Activated T-cell treated with anti-CD3 and anti-CD28 coated beads, Interleukin-2, amount 50 U/mL, for 1 hour (primary cell): Measurements from ENCODE around the gene UACA.
A peak's percentile ranks its signal among the peaks of the same experiment; 100 is the strongest.

Source experiments
- DNase-seq: peaks from one replicate; pipeline ENCODE4 v3.0.0-alpha.2; 2020

Gene UACA

GRCh38 chr15:70786996-70787395 lies 23.6 kb upstream of the UACA start:
- no peak for DNase-seq

DNA sequence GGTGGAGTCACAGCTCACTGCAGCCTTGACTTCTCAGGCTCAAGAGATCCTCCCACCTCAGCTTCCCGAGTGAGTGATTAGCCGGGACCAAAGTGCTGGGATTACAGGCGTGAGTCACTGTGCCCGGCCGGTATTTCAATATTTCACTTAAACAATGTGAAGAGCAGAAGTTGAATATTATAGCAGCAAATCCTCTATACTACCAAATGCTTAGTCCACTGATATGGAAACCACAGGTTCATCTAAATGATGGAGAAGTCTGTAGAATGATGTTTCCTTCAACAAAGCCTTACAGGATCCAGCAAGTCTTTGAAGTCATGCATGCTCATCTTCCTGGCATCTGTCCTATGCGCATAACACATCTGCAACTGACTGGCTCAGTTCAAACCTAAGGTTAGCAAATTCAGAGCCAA lies 20.3 kb upstream of the UACA start:
- no peak for DNase-seq

DNA sequence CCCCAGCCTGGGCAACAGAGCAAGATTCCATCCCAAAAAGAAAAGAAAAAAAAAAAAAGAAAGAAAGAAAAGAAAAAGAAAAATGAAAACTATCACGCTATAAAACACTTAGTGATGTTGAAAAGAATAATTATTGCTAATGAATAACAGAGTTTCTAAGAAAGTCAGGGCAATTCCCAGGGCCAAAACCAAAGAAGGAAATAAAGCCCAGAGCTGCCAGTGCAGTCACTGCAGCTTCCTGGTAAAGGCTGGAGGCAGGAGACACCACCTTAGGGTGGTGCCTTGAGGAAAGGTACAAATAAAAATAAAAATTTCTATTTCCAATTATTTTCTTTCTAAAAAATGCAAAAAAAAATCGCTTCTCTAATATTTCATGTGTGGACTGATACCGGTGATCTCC lies 19.7 kb upstream of the UACA start:
- DNase-seq: no peak

GRCh38 chr15:70781236-70781635 lies 17.9 kb upstream of the UACA start:
- DNase-seq: no peak

GRCh38 chr15:70778258-70779076 lies 15.1 kb upstream of the UACA start:
- no peak for DNase-seq

DNA sequence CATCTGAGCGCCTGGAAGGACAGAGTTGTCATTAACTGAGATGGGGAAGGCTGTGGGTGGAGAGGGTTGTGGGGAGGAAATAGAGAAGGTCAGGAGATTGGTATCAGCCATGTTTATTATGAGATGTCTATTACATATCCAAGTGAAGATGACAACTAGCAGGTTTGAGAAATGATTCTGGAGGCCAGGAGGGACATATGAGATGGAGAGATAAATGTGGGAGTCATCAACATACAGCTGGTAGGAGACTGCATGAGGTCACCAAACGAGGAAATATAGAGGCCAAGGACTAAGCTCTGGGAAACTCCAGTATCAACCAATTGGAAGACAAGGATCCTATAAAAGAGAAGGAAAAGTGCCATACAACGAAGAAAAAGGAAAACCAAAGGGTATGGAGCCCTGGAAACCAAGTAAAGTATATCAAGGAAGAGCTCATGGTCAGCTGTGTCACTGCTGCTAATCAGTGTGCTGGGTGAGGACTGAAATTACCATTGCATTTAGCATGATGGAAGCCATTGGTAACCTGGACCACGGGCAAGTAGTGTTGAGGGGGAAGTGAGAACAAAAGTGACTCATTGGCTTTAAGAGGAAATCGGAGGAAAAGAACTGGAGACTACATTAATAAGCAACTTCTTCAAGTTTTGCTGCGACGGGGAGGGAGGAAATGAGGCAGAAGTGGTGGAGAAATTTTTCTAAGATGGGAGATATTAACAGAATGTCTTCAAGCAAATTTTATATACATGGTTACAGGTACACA lies 14.0 kb upstream of the UACA start:
- DNase-seq: no peak

- DNase-seq: no peak
Measured at GRCh38 chr15:70775160-70775559, 11.8 kb upstream of the UACA start.

GRCh38 chr15:70772402-70772801 lies 9.0 kb upstream of the UACA start:
- no peak for DNase-seq

GRCh38 chr15:70770863-70771262 lies 7.5 kb upstream of the UACA start:
- DNase-seq: no peak

- no peak for DNase-seq
Measured at GRCh38 chr15:70768257-70768883, 5.0 kb upstream of the UACA start.

DNA sequence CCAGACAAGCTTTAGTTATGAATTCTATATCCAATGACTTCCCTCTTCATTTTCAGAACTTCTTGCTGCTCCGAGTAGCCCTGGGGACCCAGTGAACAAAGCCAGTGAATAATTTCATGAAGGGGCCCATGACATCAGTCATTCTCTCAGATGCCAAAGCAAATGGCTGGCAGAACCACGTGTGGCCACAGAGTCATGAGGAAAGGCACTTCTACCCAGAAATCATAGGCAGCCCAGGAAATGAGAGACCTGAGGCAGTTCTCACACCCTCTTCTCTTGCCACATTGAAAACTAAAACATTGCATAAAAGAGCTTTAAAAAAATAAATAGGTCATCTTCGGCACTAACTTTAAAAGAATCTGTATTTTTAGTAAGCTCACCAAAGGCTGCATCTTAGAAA lies 4.3 kb upstream of the UACA start:
- DNase-seq: no peak

- no peak for DNase-seq
Measured at GRCh38 chr15:70766597-70766996, 3.2 kb upstream of the UACA start.

DNA sequence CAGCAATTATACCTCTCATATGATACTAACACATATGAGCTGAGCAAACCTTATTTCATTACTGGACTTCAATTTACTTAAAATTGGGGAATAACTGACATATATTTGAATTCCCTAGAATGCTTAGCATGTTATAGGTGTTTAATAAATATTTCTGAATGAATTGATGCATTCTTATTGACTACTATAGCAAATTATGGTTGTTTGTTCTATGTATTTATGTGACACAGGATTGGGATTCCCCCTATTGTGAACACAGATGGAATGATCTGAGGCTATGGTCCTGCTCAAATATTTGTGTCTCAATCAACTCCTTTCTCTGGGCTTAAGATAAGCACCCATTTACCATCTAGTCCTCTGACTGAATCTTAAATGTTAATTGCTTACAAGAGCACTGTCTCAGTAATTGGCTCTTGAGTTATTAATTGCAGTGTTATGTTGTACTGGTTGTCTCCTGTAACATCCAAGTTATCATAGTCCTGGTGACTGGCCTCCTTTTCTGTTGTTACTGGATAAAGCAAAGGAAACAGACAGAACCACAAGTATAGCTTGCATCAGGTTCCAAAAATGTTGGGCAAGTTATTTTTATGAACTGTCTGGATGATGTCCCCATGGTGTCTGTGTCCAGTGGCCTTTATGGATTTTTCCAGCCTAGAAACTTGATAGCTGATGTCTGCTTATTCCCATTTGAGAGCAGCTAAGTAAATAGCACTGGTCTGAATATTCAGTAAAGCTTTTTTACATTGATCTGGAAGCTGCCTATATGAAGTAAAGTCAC lies 2.3 kb upstream of the UACA start:
- no peak for DNase-seq

GRCh38 chr15:70763950-70764730 lies 782 bp upstream of the UACA start:
- DNase-seq: no peak

- DNase-seq: peak; percentile 37
Measured at GRCh38 chr15:70762469-70763119, 764 bp downstream of the UACA start.

DNA sequence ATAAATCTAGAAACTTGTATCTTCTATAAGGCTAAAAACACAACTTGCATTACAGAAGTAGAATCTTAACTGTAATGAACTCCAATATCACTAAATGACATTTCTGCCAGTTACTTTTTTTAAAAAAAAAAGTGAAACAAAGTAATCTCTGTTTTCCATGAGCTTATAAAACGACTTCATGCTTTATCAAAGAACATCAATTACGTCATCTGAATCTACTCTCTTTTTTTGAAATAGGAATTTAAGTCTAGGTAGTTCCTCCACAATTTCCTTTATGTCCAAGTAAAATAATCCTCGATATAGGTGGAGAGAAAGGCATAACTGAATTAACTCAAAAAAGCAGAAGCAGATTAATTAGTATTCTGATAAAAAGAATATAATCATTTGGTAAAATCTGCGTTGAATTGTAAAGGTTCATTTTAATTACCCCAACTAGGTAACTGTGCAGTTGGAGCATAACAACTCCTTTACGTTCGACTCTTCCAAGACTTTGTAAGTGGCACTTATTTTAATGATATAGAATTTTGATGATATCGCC lies 1.4 kb downstream of the UACA start:
- DNase-seq: no peak

DNA sequence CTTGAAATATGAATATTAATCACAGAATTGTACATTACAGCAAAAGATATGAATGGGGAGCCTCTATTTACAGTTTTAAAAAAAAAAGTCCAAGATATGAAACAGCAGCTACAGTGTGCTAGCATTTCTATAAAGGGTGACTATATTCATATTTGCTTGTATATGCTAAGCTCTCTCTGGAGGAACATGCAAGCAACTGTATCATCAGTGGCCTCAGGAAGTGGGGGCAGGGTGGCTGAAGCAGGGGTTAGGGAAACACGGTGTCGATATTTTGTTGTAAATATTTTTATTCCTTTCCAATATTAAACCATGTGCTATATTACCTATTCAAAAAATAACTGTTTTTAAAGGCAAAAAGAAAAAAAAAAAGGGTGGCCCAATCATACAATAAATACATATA lies 2.3 kb downstream of the UACA start:
- no peak for DNase-seq

- no peak for DNase-seq
Measured at GRCh38 chr15:70758790-70759462, 4.4 kb downstream of the UACA start.

- no peak for DNase-seq
Measured at GRCh38 chr15:70757627-70758026, 5.7 kb downstream of the UACA start.

- DNase-seq: no peak
Measured at GRCh38 chr15:70754862-70755261, 8.5 kb downstream of the UACA start.
